GM18519 (cell line): ENCODE results near the gene CACNB4.
A peak's percentile ranks its signal among the peaks of the same experiment; 100 is the strongest.
"Not testable (repeated sequence)": the region's sequence is repeated elsewhere in the genome, so short reads cannot be mapped to it uniquely, and the experiment has no call there.

Source experiments
- ATAC-seq: cut with Tn5 transposase; IDR thresholded peaks from one replicate; pipeline ENCODE4 v1.9.1; 2021; ENCODE audit warnings: mild to moderate bottlenecking, moderate library complexity; ENCODE audit not compliant: unreplicated experiment, low FRiP score

Gene CACNB4

DNA sequence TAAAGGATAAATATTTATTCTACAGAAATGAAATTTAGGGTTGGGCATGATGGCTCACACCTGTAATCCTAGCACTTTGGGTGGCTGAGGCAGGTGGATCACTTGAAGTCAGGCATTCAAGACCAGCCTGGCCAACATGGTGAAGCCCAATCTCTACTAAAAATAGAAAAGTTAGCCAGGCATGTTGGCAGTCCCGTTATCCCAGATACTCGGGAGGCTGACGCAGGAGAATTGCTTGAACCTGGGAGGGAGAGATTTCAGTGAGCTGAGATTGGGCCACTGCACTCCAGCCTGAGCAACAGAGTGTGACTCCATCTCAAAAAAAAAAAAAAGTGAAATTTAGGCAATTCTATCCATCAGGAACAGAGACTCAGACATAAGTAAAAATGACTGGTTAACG is 8.1 kb downstream of the CACNB4 start:
- ATAC-seq: not testable (repeated sequence)

DNA sequence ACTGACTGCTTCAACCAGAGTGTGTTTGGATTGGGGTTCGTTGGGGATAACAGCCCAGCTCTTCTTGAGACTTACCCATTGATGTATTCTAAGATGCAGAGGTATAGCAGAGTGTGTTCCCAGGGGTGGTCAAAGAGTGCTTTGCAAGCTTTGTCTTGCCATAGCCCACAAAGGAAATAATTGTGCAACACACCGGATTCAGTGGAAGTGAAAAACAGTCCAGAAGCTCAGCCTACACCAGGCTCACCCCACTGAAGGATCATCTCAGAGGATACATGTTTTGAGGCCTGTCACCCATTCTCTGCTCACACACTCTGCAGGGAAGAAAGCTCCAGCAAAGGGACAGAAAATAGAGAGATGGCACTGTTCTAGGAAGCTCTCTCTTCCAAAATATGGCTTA is 9.6 kb downstream of the CACNB4 start:
- no peak for ATAC-seq

DNA sequence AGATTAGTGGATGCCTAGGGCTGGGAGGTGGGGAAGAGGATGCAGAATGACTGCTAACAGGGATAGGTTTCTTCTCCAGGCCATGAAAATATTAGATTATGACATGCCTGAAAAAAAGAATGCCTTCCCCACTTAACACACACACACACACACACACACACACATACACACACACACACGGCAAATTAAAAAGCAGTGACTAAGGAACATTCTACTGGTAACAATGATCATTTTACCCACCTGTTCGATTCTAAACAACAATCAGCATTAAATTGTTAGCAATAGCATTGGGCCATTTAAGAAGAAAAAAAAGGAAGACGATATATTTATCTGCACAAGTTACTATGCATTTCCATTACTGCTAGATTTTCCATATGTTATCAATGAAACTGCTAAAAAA is 10.8 kb downstream of the CACNB4 start:
- ATAC-seq: no peak

DNA sequence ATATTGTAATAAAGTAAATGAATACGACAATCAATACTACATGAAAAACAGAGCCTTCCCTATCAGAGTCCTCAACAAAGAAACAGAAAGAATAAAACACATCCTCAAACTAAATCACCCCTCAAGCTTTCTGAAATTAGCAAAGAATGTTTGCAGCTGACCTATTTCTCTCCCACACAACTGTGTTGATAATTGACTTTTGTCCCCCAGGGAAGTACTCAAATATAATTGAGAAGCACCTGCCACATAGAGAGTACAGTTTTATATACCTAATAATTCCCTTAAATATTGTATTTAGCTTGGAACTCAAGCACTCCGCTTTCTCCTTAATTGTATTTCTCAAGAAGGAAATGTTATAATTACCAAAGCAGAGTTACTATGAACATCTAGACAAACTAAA is 12.6 kb downstream of the CACNB4 start:
- ATAC-seq: no peak

DNA sequence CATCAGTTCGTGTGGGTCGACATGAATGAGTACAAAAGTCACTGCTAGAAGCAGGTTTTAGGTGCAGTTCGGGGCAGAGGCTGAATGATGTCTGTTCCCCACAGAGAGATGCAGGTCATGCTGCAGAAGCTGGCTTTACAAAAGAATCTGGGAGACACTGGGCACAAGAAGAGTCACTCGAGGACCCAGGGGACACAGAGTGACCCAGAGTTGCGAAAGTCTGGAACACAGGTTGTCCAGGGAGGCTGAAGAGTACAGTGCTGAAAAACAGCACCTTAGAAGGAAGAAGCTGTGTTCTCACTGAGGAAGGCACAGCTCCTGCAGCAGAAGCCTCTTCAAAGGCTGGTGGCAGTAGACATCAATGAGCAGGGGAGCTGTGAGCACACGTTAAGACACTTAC is 14.8 kb downstream of the CACNB4 start:
- ATAC-seq: no peak

DNA sequence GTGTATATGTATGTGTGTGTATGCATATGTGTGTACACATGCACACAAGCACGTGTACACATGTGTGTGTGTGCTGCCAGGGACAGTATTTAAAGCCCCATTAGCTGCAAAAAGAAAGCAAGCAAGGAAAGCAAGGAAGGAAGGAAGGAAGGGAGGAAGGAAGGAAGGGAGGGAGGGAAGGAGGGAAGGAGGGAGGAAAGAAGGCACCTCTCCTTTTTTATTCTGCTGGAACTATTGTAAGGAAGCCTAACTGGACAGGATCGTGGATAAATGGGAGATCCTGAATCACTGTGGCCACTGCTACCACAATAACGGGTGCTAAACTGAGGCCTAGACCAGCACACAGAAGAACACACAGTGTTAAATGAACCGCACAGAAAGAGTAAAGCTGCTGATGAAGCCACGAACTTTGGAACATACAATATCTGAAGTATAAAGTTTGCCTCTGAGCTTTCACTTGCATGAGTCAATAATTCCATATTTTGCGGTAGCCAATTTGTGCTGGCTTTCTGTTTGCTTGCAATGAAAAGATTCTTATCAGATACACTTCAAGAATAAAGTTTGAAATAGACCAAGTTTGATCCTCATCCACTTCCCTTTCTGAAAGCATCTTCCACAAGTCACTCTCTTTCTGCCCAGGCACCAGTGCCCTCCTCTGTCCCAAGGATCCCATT is 15.5 kb downstream of the CACNB4 start:
- ATAC-seq: no peak

DNA sequence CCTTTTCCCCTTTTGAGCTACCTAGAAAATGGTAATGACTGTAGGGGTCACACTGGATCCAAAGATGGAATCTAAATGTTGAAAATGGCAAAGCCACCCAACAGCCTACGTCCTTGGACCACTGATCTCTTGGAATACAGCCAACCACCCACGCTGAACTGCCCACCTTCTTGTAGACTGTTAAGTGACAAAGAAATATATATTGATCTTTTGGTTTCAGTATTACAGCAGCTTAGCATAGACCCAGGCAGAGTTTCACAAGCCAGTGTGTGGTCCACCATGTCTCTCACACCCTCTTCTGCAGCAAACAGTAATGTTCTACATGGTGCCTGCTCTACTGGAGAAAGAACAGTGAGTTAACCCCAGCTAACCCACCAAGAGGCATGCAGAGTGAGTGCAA is 20.2 kb downstream of the CACNB4 start:
- ATAC-seq: peak; percentile 91

DNA sequence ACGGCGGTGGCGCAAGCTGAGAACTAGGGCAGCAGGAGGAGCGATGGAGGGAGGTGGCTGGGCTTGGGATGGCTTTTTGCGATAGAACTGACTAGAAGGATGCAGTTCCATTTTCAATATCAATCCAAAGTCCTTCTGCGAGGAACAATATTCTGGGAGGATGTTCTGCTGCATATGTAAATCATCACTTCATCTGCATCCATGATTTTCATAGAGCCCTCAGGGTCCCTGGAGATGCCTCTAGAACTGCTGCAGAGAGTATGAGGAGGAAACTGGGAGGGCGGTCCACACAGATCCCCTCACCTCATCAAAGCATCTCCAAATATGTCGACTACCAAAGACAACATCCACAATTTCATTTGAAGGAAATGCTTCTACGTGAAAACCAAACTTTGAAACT is 20.8 kb downstream of the CACNB4 start:
- ATAC-seq: no peak

DNA sequence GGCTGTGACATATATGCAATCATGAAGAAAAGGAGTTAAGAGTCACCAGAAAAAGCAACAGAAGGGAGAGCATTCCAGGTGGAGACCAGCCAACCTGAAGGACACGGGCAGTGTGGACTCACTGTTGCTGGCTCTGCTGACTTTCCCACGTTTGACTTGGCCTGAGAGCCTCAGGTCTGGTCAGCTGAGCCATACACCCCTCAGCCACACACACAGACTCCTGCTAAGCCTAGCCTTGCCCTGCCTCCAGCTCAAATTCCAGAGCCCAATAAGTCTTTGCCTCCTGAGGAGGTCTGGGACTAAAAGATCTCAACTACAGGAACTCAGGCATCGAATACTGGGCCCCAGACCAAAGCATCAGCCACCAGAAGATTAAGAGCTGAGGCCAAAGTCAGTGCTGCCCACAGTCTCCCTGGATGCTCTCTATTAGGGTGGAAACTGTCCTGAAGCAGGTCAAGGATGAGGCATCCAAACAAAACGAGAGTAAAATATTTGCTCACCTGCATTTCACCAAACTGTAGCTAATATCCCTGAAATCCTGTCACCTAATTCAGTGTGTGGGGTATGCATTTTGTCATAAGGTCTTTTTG is 23.3 kb downstream of the CACNB4 start:
- no peak for ATAC-seq

DNA sequence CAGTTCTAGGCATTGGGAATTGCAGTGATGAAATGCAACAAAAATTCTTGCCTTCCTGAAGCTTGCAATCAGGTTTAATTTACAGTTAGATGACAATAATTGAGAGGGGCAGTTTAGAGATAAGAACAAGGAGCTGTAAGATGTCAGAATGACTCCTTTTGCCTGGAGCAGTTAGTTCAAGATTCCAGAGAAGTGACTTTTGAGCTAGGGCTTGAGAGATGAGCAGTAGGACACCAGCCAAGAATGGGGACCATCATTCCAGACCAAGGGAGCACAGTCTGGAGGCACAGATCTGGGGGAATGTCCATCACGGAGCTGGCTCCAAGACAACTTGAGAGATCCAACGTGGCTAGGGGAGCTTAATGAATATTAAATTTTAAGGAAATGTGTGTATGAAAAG is 26.8 kb downstream of the CACNB4 start:
- ATAC-seq: no peak

DNA sequence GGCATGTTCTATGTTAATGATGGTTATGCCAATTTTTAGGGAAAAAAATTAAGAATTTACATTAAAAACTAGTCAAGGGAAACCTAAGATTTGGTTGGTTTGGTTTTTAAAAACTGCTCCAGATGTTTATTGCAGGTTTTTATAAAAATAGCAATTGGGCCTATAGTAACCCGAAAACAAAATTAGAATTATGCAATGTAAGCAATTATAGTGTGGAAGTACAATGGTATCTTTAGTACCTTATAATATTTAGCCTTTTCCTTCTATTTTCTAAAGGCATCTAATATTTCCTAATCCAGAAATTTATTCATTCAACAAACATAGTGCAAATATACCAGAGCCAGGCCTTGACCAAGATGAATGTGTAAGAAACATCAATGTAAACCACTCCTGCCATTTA is 27.3 kb downstream of the CACNB4 start:
- ATAC-seq: no peak

DNA sequence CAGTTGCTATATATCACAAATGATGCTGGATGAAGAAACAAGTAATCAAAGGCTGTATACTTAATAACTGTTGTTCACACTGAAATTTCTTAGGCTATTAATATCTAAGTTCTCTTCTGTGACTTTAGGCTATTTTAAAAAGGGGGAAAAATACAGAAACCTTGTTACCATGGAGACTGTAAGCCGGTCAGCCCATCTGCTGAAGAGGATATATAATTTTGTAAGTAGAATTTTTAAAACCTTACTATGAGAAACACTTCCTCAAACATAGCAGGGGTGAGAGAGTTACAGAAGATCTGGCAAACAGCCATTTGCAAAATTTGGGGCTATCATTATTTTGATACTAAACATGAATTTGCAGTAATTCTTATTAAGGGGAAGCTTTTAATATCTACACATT is 27.8 kb downstream of the CACNB4 start:
- ATAC-seq: peak; percentile 72

DNA sequence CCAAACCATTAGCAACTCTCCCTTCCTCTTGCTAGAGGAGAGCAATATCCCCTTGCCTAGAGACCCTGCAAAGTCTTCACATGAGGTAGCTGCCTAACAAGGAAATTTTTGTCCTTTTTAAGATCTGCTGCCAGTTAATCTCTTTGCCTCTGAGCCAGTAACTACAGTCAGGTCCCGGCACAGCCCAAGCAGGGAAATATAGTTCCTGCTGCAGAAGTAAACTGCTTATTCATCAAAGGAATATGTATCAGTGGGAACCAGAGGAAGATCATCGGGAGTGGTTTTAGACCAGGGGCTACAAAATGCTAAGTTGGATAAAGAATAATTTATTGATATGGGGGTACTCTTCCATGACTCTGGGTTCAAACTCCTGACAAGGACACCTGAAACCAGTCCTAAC is 30.6 kb downstream of the CACNB4 start:
- no peak for ATAC-seq

DNA sequence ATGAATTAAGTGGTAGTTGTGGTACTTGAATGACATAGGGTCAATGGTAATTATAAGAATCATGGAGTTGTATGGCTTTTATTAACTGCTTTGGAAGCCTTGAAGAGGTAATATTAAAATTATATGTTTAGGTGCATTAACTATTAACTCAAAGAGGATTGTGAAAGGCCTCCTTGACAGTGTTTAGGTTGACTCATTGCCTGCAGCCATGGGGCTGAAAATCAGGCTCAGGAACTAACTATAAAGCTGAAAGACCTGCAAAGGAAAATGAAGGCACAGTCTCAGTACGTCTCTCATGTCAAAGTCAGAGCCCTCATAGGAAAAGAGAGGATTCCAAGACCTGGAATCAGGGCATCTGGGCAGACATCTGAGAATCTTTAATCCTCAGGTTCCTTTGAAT is 31.0 kb downstream of the CACNB4 start:
- ATAC-seq: no peak

DNA sequence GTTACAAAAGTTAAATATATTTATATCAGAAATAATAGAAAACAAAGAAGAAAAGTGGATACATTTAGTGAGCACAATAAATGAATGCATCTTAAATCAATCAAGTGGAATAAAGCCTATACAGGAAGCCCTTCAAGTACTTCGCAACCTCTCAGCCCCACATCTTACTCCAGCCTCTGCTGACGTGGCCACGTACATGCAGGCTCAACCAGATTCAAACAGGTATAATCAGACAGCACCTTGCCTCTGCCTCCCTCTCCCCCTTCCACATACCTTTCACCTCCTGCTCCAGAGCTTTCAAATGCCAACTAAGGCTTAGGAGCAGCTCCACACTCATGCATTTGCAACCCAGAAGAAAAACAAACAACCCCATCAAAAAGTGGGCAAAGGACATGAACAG is 32.9 kb downstream of the CACNB4 start:
- no peak for ATAC-seq

DNA sequence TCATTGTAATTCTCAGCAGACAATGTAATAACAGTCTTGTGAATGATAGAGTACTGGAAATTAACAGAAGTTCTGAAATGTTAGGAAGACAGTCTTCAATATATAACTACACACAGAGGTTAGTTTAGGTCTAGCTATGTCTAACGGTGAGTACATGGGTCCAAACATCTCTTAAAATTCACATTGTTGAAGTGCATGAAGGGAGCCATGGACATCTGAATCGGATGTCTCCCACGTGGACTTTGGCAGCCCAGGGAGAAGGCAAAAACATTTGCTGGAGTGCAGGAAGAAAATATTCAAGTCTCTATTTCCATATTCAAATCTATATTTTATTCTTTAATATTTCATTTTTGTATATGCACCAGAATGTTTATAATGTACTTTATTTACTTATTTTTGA is 34.8 kb downstream of the CACNB4 start:
- ATAC-seq: no peak

DNA sequence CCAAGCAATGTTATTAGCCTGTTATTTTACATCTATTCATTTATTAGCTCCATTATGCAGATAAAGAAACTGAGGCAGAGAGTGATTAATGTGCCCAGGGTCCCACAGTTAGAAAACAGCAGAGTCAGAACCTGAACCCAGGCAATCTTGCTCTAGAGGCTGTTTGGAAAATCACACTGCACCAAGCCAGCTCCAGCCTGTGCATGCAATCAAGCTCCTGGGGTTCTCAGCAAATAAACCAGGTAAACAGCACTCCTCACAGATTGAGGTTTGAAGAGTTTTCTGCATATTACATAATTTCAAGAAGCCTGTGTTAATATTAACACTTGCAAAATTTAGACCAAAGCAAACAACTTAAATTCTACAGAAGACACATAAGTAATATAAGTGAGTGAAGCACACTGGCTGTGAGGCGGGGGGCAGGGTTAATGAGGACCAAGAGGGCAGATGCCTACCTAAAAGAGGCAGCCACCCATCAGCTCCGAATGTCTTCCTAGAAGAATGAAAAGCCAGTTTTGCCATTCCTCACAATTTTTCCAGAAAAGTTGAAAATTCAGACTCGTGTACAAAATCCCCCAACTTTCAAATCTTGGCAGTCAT is 35.4 kb downstream of the CACNB4 start:
- no peak for ATAC-seq

DNA sequence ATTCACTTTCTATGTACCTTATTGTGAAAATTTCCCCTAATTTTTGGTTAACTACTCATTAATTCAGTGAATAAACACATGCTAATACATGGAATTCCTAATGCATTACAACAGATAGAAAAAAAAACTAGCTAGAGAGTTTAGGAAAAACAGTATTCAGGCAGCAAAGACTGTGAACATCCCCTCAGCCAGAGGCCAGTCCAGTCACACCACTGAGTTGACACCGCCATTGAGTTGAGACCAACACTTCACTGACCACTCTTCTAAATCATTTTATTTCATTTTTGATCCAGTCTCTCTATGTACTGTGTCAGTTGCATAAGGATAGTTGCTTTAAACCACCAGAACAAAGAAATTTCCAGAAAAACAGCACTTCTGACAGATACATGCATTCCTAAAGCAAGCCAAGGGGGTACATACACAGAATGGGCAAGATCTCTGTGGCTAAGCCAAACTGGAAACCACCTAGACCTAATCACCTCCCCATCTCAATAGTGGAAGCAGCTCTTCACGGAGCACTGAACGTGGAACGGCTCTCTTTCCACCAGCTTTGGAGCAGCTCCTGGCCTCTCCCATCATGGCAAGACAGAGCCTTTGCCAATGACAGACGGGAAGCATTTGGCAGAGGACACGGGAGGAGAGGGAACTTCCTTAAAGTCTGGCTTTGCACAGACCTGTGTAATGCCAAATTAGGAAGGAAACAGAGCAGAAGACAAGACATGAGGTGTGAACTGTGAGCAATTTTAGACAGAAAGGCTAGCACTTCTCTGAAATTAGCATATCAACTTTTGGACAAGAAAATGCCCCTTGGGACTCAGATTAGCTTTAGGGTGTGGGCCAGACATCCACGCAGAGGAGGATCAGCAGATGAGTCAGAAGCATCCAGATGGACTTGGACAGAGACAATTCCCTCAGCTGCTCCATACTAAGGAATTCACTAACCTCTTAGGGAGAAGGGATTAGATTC is 36.4 kb downstream of the CACNB4 start:
- peak; percentile 82 for ATAC-seq

DNA sequence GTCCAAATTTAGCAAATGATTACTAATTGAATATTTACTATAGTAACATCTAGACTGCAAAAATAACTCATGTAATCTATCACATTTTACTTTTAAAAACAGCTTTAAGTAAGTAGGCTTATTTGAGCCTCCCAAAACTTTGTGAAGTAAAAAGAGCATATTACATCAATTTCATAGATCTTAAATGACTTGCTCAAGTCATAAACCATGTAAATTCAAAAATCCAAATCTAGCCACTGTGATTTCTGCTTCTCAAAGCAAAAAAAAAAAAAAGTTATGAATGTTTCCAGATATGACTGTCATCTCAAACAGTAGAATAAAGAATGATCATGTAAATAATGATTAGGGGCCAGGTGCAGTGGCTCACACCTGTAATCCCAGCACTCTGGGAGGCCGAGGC is 37.5 kb downstream of the CACNB4 start:
- no peak for ATAC-seq

DNA sequence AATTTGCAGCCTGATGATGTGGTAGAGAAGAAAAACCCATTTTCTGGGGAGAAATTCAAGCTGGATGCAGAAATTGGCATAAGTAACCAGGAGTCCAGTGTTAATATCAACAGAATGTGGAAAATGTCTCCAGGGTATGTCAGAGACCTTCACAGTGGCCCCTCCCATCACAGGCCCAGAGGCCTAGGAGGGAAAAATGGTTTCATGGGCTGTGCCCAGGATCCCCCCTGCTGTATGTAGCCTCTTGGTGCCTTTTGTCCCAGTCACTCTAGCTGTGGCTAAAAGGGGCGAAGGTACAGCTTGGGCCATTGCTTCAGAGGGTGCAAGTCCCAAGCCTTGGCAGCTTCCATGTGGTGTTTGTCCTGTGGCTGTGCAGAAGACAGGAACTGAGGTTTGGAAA is 40.2 kb downstream of the CACNB4 start:
- ATAC-seq: no peak

DNA sequence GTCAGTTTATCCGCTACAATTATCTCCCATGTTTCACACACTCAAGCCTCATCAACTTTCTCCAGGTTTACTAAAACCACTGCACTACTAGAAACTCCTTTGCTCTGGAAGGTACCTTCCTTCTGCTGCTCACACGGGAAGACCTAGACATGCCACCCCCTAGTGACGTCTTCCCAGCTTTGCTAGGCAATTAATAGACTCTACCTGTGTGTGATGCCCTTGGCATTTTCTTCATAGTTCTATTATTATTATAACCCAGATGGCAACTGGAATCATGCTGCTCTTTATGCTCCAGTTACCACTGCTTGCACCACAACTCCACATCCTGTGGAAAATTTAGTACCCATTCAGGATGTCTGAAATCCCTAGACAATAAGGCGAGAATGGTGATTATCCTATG is 42.4 kb downstream of the CACNB4 start:
- no peak for ATAC-seq
